Uterus (tissue), 2 donors: ENCODE results near the gene GNAO1.

ENCODE experiments used
- POLR2A ChIP-seq, 2 donors: fragments of 450-650 bp; IDR thresholded peaks; one replicate each; pipeline ENCODE4 v1.6.1; 2016; ENCODE audit warnings: antibody characterized with exemption in 2 of 2, mild to moderate bottlenecking in 1 of 2, moderate library complexity in 1 of 2
- TF ChIP-seq, protein P1 (sequence below), 4 experiments: fragments of 200-600 bp in 2 of 4; fragments of 450-650 bp in 2 of 4; sonication (generic) in 2 of 4; IDR thresholded peaks; one replicate each; pipeline ENCODE4 v1.5.1; 2016 to 2019; ENCODE audit warnings: antibody characterized with exemption in 4 of 4, mild to moderate bottlenecking in 2 of 4, moderate library complexity in 1 of 4

DNA sequence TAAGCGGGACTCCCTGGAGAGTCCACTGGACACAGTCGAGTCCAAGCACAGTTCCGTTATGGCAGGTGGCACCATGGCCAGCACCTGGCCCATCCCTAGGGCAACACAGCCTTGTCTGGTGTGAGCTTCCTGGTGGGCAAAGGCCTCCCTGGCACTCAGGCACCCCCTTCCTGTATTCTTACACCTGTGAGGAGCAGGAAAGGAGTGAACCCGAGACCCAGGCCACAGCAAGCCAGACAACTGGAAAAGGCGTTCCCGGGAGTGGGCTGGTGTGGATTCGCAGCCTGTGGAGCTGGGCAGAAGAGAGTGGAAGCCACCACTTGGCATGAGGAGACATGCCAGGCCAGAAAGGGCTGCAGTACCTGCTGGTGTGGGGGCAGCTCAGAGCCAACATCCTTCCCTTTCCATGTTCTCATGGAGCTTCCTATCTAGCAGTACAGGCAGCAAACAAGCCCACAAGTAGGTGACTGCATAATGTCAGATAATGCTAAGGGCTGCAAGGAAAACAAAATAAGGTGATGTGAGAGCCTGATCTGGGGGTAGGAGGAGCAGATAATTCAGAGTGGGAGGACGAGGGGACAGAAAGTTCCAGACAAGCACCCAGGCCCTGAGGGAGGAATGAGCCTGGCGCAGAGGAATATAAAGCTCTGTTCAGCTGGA is 87.0 kb downstream of the GNAO1 start:
- no peak for TF ChIP-seq POLR2A (IDR thresholded peaks at IDR 0.05)
- TF ChIP-seq, protein P1, sequence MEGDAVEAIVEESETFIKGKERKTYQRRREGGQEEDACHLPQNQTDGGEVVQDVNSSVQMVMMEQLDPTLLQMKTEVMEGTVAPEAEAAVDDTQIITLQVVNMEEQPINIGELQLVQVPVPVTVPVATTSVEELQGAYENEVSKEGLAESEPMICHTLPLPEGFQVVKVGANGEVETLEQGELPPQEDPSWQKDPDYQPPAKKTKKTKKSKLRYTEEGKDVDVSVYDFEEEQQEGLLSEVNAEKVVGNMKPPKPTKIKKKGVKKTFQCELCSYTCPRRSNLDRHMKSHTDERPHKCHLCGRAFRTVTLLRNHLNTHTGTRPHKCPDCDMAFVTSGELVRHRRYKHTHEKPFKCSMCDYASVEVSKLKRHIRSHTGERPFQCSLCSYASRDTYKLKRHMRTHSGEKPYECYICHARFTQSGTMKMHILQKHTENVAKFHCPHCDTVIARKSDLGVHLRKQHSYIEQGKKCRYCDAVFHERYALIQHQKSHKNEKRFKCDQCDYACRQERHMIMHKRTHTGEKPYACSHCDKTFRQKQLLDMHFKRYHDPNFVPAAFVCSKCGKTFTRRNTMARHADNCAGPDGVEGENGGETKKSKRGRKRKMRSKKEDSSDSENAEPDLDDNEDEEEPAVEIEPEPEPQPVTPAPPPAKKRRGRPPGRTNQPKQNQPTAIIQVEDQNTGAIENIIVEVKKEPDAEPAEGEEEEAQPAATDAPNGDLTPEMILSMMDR (IDR thresholded peaks at IDR 0.05), result no peak
